ENCODE measurements around the gene GPATCH3.

GPATCH3 gene

DNA sequence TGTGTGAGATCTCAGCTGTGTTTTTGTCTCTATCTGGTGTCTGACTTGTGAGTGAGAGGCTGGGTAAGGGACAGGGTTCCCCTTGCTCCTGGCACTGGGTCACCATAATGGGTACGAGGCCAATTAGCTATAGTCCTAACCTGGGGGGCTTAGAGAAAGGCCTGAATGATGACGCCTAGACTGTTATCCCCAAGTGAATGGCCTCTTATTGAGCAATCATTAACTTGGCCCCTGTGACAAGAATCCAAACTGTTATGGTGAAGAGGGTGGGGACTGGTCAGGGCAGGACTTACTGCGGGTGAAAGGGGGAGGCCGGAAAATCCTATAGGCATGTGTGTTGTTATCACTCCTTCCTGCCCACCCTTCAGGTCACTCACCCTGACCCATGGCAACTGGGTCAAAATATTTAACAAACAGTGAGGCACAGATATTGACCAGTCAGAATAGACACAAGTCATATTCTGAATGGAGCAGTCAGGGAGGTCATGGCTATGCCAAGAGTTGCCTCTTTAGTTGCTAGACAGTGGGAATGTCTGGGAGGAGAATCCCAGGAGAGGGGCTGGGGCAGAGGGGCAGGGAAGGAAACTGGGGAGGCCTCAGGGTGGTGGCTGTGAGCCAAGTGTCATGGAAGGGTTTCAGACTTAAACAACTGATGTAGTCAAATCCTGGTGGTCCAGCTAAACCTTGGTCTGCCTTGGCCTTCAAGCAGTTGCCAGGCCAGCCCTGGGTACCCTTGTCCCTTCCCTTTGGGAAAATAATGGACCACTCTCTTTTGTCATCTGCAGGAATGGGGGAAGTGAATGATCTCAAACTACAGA is 10.3 kb upstream of the GPATCH3 start:
- no peaks in the 10 kb centered on the region for H3K4me1 ChIP-seq (ENCODE audit: control insufficient read depth, insufficient read depth, low read length)
- no peaks in the 10 kb centered on the region for H3K36me3 ChIP-seq (ENCODE audit: control insufficient read depth, insufficient read depth, low read length)
- no peak overlapping the region for H3K27ac ChIP-seq (ENCODE audit: low read depth, low read length)
- no peak overlapping the region for H3K9ac ChIP-seq (ENCODE audit: low read length)
- H3K4me3 ChIP-seq (ENCODE audit: low read length), result no peak overlapping the region
- H3K27me3 ChIP-seq (ENCODE audit: control insufficient read depth, insufficient read depth, low read length), result no peaks in the 10 kb centered on the region

DNA sequence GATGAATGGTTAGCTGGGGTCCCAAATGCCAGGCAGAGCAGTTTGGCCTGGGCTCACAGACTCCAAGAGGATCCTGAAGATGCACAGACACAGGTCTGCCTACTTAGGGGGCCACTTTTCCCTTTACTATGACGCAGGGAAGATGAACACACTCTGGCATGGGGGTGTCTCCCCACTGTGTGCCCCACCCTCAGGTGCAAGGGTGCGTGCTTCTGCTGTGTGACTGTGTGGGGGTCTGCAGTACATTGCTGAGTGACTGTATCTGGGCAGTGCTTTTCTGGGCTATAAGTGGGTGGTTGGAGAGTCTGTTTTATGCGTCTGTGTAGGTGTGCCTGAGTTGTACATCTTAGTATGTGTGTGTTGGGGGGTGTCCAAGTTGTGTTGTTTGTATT is 9.7 kb upstream of the GPATCH3 start:
- Histone ChIP-seq H3K4me1 (ENCODE audit: control insufficient read depth, insufficient read depth, low read length) (no peaks in the 10 kb centered on the region), H3K36me3 (ENCODE audit: control insufficient read depth, insufficient read depth, low read length) (no peaks in the 10 kb centered on the region), H3K27ac (ENCODE audit: low read depth, low read length) (no peak overlapping the region), H3K9ac (ENCODE audit: low read length) (no peak overlapping the region), H3K4me3 (ENCODE audit: low read length) (no peak overlapping the region), H3K27me3 (ENCODE audit: control insufficient read depth, insufficient read depth, low read length) (no peaks in the 10 kb centered on the region)

DNA sequence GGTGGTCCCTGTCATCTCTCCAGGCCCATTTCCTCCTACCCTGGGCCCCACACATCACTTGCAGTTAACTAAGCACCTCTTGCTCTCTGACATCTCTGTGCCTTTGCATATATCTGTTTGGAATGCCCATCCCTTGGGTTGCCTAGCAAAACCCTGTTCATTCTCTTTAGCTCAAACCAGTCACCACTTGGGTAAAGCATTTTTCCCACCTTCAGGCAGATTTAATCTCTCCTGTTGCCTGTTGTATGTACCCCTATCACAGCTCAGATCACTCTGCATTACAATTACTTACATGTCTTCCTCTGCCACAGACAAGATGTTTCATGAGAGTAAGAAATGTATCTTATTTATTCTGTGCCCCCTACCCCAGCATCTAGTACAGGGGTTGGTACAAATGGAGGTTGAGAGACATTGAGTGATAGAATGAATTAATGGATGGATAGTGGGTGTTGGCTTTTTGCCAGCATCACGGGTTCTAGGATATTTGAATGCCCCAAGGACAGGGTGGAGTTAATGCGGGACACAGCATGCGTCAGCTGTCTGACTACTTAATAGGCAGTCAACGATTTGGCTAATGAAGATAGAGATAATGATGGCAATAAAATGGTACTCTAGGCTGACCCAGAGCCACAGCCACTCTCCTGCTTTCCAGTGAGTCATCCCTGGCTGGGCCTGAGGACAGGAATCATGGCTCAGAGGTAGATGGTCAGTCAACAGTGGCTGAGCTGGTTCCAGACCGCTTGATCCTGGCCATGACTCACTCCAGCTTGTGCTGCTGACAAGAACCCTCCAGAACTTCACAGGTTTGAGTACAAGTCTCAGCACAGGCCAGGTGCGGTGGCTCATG is 7.0 kb upstream of the GPATCH3 start:
- Histone ChIP-seq H3K27ac (ENCODE audit: low read depth, low read length) (no peak overlapping the region), H3K4me3 (ENCODE audit: low read length) (no peak overlapping the region), H3K4me1 (ENCODE audit: control insufficient read depth, insufficient read depth, low read length) (no peaks in the 10 kb centered on the region), H3K27me3 (ENCODE audit: control insufficient read depth, insufficient read depth, low read length) (no peaks in the 10 kb centered on the region), H3K9ac (ENCODE audit: low read length) (no peak overlapping the region), H3K36me3 (ENCODE audit: control insufficient read depth, insufficient read depth, low read length) (no peaks in the 10 kb centered on the region)

DNA sequence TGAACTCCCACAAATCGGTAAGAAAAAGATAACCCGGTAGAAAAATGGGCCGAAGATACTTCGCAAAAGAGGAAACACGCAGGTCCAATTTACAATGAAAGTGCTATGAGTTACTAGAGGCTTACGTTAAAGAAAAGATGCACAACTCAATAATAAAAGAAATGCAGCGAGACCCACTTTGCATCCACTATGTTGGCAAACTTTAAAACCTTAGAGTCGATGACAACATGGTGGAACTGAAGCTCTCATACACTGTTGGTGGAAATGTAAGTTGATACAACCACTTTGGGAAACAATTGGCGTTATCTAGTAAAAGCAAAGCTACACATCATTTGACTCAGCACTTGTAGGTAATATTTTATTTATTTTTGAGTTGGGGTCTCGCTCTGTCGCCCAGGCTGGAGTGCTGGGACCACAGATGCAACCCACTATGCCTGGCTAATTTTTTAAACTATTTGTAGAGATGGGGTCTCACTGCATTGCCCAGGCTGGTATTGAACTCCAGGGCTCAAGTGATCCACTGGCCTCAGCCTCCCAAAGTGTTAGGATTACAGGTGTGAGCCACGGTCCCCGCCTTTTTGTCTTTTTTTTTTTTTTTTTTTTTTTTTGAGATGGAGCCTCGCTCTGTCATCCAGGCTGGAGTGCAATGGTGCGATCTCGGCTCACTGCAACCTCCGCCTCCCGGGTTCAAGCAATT is 696 bp upstream of the GPATCH3 start:
- Histone ChIP-seq H3K4me3 (ENCODE audit: low read length) (peak overlapping the region; percentile 100), H3K27ac (ENCODE audit: low read depth, low read length) (peak overlapping the region; percentile 88), H3K36me3 (ENCODE audit: control insufficient read depth, insufficient read depth, low read length) (peaks cover 5% of the 10 kb centered on the region), H3K9ac (ENCODE audit: low read length) (no peak overlapping the region), H3K4me1 (ENCODE audit: control insufficient read depth, insufficient read depth, low read length) (peaks cover 12% of the 10 kb centered on the region), H3K27me3 (ENCODE audit: control insufficient read depth, insufficient read depth, low read length) (no peaks in the 10 kb centered on the region)

DNA sequence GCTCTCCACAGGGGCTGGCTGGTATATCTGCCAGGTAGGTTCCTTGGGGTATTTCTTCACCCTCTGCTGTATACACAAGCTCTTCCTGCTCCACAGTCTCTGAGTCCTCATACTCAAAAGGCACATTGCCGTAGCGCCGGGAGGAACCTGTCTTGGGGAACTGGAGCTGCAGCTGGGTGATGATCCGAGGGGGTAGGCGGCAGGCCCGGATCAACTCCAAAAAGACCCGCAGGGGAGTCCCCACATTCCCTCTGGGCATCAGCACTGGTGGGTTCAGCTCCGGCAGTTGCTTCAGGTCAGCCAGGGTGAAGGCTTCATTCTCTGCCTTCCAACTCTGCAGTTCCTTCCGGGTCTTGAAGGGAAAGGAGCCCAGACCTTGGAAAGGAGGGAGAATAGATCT is 2.9 kb downstream of the GPATCH3 start:
- Histone ChIP-seq H3K4me1 (ENCODE audit: control insufficient read depth, insufficient read depth, low read length) (peaks cover 12% of the 10 kb centered on the region), H3K4me3 (ENCODE audit: low read length) (no peak overlapping the region), H3K27me3 (ENCODE audit: control insufficient read depth, insufficient read depth, low read length) (no peaks in the 10 kb centered on the region), H3K36me3 (ENCODE audit: control insufficient read depth, insufficient read depth, low read length) (peaks cover 22% of the 10 kb centered on the region), H3K9ac (ENCODE audit: low read length) (no peak overlapping the region), H3K27ac (ENCODE audit: low read depth, low read length) (no peak overlapping the region)

DNA sequence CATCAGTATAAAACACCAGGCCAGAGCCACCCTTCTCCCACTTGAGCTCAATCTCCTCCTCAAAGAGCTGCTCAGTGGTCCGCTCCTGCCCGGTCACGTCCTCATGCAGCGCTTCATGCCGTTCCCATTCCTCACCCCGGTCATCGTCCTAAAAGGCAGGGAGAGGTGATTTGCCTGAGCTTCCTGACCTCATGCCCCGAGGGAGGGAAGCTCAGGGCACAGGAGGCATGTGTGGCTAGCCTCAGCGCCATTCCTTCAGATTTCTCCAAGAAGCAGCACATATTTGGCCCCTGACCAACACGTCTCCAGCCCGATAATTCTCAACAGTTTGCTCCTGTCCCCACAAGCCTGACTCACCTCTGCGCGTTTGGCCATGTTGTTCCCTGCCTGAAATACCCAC is 6.0 kb downstream of the GPATCH3 start:
- H3K4me3 ChIP-seq (ENCODE audit: low read length), result no peak overlapping the region
- peaks cover 26% of the 10 kb centered on the region for H3K36me3 ChIP-seq (ENCODE audit: control insufficient read depth, insufficient read depth, low read length)
- no peak overlapping the region for H3K27ac ChIP-seq (ENCODE audit: low read depth, low read length)
- no peaks in the 10 kb centered on the region for H3K27me3 ChIP-seq (ENCODE audit: control insufficient read depth, insufficient read depth, low read length)
- H3K4me1 ChIP-seq (ENCODE audit: control insufficient read depth, insufficient read depth, low read length), result peaks cover 7% of the 10 kb centered on the region
- H3K9ac ChIP-seq (ENCODE audit: low read length), result no peak overlapping the region

DNA sequence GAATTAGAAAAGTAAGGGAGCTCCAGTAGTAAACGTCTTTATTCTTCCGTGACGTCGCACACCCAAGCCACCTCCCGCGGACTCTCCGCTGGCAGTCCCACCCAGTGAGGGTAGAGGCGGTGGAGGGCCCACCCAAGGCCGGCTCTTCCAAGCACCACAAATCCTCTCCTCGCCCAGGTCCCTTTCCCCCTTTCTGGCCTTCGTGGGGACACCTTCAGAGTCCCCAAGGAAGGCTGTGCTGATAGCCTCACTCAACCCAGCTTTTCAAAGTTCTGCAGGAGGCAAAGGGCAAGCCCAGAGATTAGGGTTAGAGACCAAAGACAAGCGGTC is 9.8 kb downstream of the GPATCH3 start:
- Histone ChIP-seq H3K27ac (ENCODE audit: low read depth, low read length) (peak overlapping the region; percentile 95), H3K4me1 (ENCODE audit: control insufficient read depth, insufficient read depth, low read length) (peaks cover 9% of the 10 kb centered on the region), H3K4me3 (ENCODE audit: low read length) (peak overlapping the region; percentile 96), H3K9ac (ENCODE audit: low read length) (peak overlapping the region; percentile 95), H3K36me3 (ENCODE audit: control insufficient read depth, insufficient read depth, low read length) (peaks cover 30% of the 10 kb centered on the region), H3K27me3 (ENCODE audit: control insufficient read depth, insufficient read depth, low read length) (no peaks in the 10 kb centered on the region)

DNA sequence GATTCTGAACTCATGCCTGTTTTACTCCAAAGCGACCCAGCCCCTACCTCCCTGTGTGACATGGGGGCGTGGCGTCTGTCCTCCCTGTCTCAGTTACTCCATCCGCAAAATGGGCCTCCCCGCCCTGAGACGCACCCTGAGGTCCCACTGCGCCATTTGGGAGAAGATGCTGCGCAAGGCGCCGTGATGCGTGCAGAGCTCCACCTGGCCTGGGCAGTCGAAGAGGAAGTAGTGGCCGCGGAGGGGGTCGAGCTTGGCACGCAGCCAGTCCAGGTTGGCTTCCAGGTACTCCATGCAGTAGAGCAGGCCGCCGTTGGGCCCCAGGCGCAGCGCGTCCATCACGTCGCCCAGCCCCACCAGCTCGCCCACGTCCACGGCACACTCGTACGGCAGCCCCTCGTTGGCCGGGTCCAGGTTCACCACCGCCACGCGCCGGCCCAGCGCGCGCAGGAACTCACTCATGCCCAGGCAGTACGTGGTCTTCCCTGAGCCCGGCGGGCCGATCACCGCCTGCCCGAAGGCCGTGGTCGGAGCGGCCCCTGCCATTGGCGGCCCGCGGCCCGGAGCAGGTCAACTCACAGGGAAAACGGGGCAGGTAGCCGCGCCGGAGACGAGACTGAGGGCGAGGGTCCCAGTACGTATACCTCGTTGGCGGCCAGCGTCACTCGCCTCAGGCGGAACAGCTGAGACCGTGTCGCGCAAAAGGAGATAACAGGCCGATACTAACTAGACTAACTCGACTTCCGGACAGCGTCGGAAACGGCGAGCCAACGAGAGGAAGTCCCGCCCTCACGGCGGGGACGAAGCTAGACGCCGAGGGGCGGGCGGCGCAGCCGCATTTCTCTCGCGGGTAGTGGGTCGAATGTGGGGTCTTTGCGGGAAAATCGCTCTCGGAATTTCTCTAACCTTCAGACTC is 10.5 kb downstream of the GPATCH3 start, which contains the start of gene GPN2:
TSS of gene GPN2 (minus strand) at position 733 of the 916 bp plus-strand sequence. CDS start at position 546, 187 bp downstream.
- peaks cover 9% of the 10 kb centered on the region for H3K4me1 ChIP-seq (ENCODE audit: control insufficient read depth, insufficient read depth, low read length)
- peak within 1 kb of the TSS; percentile 95 for H3K9ac ChIP-seq (ENCODE audit: low read length)
- H3K27ac ChIP-seq (ENCODE audit: low read depth, low read length), result peak within 1 kb of the TSS; percentile 95
- H3K4me3 ChIP-seq (ENCODE audit: low read length), result peak within 1 kb of the TSS; percentile 96
- peaks cover 31% of the 10 kb centered on the region for H3K36me3 ChIP-seq (ENCODE audit: control insufficient read depth, insufficient read depth, low read length)
- no peaks in the 10 kb centered on the region for H3K27me3 ChIP-seq (ENCODE audit: control insufficient read depth, insufficient read depth, low read length)

DNA sequence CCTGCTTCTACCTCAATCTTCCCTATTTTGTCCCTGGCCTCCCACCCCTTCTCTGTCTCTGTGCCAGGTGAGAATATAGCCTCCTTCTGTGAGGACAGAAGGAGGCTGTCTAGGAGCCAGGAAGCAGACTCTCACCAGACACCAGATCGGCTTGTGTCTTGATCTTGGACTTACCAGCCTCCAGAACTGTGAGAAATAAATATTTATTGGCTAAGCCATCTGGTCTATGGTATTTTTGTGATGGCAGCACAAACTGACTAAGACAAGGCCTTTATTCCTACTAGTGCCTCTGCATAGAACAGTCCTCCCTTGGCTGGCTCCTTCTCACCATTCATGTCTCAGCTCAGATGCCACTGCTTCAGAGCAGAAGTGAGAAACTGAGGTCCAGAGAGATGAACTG is 12.0 kb downstream of the GPATCH3 start:
- H3K36me3 ChIP-seq (ENCODE audit: control insufficient read depth, insufficient read depth, low read length), result peaks cover 33% of the 10 kb centered on the region
- H3K9ac ChIP-seq (ENCODE audit: low read length), result no peak overlapping the region
- no peaks in the 10 kb centered on the region for H3K27me3 ChIP-seq (ENCODE audit: control insufficient read depth, insufficient read depth, low read length)
- H3K4me1 ChIP-seq (ENCODE audit: control insufficient read depth, insufficient read depth, low read length), result peaks cover 9% of the 10 kb centered on the region
- H3K27ac ChIP-seq (ENCODE audit: low read depth, low read length), result no peak overlapping the region
- no peak overlapping the region for H3K4me3 ChIP-seq (ENCODE audit: low read length)

DNA sequence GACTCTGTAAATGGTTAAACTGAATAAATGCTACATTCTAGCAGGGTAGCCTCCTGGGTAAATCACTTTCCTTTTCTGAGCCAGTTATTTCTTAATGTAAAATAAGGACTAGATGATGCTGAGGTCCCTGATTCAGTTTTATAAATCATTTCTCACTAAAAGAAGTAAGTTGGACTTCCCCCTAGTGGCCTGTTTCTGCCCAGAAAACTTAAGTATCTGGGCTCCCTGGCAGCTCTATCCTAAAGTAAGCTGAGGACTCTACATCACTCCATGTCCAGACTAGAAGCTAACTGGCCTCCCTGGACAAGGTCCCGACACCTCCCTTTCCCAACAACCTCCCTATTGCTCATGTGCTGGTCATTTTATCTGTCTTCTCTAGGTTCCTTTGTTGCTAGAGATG is 13.1 kb downstream of the GPATCH3 start:
- H3K4me3 ChIP-seq (ENCODE audit: low read length), result no peak overlapping the region
- H3K4me1 ChIP-seq (ENCODE audit: control insufficient read depth, insufficient read depth, low read length), result peaks cover 9% of the 10 kb centered on the region
- H3K27ac ChIP-seq (ENCODE audit: low read depth, low read length), result no peak overlapping the region
- no peak overlapping the region for H3K9ac ChIP-seq (ENCODE audit: low read length)
- peaks cover 36% of the 10 kb centered on the region for H3K36me3 ChIP-seq (ENCODE audit: control insufficient read depth, insufficient read depth, low read length)
- no peaks in the 10 kb centered on the region for H3K27me3 ChIP-seq (ENCODE audit: control insufficient read depth, insufficient read depth, low read length)

DNA sequence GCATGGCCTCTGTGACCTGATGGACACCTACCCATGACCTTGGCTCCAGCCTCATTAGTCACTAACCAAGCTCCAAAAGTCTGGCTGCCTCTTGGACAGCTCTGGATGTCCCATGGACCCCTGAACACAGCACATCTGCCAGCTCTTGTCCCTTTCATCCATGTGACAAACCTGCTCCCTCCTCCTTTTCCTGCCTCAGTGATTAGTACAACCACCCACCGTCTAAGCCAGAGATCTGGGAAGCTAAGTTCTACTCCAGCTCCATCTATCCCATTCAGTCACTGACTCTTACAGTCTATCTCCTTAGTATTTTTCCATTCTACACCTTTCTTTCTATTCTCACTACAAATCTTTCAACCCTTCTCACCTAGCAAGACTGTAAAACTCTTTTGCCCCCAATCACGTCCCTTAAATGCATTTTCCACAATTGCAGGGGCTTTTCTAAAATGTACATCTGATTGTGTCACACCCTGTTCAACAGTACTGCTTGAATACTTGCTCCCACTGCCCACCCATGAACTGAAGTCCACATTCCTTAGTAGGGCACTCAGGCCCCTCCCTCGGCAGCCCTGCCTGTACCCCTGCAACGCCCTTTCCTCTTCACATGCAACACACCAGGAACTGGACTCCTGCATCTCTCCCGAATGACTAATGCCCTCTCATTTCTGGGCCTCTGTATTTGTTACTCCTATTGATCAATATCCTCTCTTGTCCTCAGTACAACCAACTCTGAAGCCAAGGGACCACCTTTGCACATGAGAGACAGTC is 17.4 kb downstream of the GPATCH3 start:
- peaks cover 46% of the 10 kb centered on the region for H3K36me3 ChIP-seq (ENCODE audit: control insufficient read depth, insufficient read depth, low read length)
- H3K9ac ChIP-seq (ENCODE audit: low read length), result no peak overlapping the region

More for the DNA sequence above, 17.4 kb downstream of the GPATCH3 start:
- Histone ChIP-seq H3K27me3 (ENCODE audit: control insufficient read depth, insufficient read depth, low read length) (no peaks in the 10 kb centered on the region), H3K4me1 (ENCODE audit: control insufficient read depth, insufficient read depth, low read length) (no peaks in the 10 kb centered on the region), H3K4me3 (ENCODE audit: low read length) (no peak overlapping the region), H3K27ac (ENCODE audit: low read depth, low read length) (no peak overlapping the region)

Measured in rectal smooth muscle tissue (tissue), 1 donor.